PC-9 (cell line): ENCODE results near the gene NF1. TPM values are rescaled to one million over a fixed set of nuclear protein-coding genes. Genes with fewer than 3 reads are reported as not detected.

Experiments used
- BruUV-seq: library from RNA; stranded (reverse); fragments of 400-500 nt; replicated peaks from 2 replicates; lab custom pipeline; 2021; lab: Mats Ljungman, UMichigan
- CTCF ChIA-PET: fragments of 300-600 bp; sonication (Branson Sonifier 250); formaldehyde crosslinking; loops from one replicate; lab custom pipeline; 2022; ENCODE audit warnings: antibody characterized with exemption; lab: Charles Lee
- POLR2A ChIA-PET: fragments of 300-600 bp; sonication (Branson Sonifier 250); formaldehyde crosslinking; loops from one replicate; lab custom pipeline; 2022; ENCODE audit warnings: antibody characterized with exemption; ENCODE audit not compliant: unreplicated experiment; lab: Charles Lee
- DNase-seq, 2 experiments: peaks; one replicate each; pipeline versions ENCODE4 v3.0.0 to v3.0.0-alpha.2; 2015 to 2022; ENCODE audit warnings: mixed read lengths in 1 of 2
- H2AFZ ChIP-seq: fragments of 200-600 bp; sonication (generic); 2 replicates; pipeline ENCODE4 v1.8.1; 2017; ENCODE audit warnings: antibody characterized with exemption
- H3F3A ChIP-seq: fragments of 200-600 bp; sonication (generic); 2 replicates; pipeline ENCODE4 v1.8.1; 2017; ENCODE audit warnings: antibody characterized with exemption, mild to moderate bottlenecking, low read depth; ENCODE audit not compliant: insufficient read depth
- H3K27ac ChIP-seq: fragments of 200-600 bp; sonication (generic); 2 replicates; pipeline ENCODE4 v1.6.1; 2016; ENCODE audit warnings: mixed run types
- H3K27me3 ChIP-seq: fragments of 200-600 bp; sonication (generic); 2 replicates; pipeline ENCODE4 v1.6.1; 2016; ENCODE audit warnings: low read depth, mixed run types; ENCODE audit not compliant: insufficient read depth
- H3K36me3 ChIP-seq: fragments of 200-600 bp; sonication (generic); 2 replicates; pipeline ENCODE4 v1.6.1; 2016; ENCODE audit warnings: low read depth, mixed run types
- H3K4me1 ChIP-seq: fragments of 200-600 bp; sonication (generic); replicated peaks from 2 replicates; pipeline ENCODE4 v1.6.1; 2016; ENCODE audit warnings: mixed run types; ENCODE audit not compliant: insufficient read depth
- H3K4me2 ChIP-seq: fragments of 200-600 bp; sonication (generic); 2 replicates; pipeline ENCODE4 v1.6.1; 2017; ENCODE audit warnings: mixed run types
- H3K4me3 ChIP-seq: fragments of 200-600 bp; sonication (generic); 2 replicates; pipeline ENCODE4 v1.6.1; 2016; ENCODE audit warnings: mixed run types
- H3K79me2 ChIP-seq: fragments of 200-600 bp; sonication (generic); 2 replicates; pipeline ENCODE4 v1.6.1; 2017; ENCODE audit warnings: low read depth, mixed run types
- H3K9me2 ChIP-seq: fragments of 200-600 bp; sonication (generic); 2 replicates; pipeline ENCODE4 v1.8.1; 2017; ENCODE audit warnings: mild to moderate bottlenecking; ENCODE audit not compliant: insufficient read depth
- H3K9me3 ChIP-seq: fragments of 200-600 bp; sonication (generic); 2 replicates; pipeline ENCODE4 v1.8.1; 2016; ENCODE audit warnings: low read depth; ENCODE audit not compliant: insufficient read depth
- H4K20me1 ChIP-seq: fragments of 200-600 bp; sonication (generic); 2 replicates; pipeline ENCODE4 v1.8.1; 2017; ENCODE audit not compliant: insufficient read depth
- EZH2 ChIP-seq: fragments of 200-600 bp; sonication (generic); IDR thresholded peaks from 2 replicates; pipeline ENCODE4 v1.8.0; 2017; ENCODE audit warnings: antibody characterized with exemption, low read depth
- intact Hi-C: fragments of 100-400 bp; cut with micrococcal nuclease; formaldehyde crosslinking; loops from one replicate; pipeline ENCODE4 v1.10.0; 2022; ENCODE audit not compliant: unreplicated experiment
- total RNA-seq: library from RNA; stranded (reverse); gene quantifications from 2 replicates; pipeline ENCODE4 v1.2.3, GENCODE V29; 2021
- TF ChIP-seq, protein P1 (sequence below): fragments of 200-600 bp; sonication (generic); conservative IDR thresholded peaks from 2 replicates; pipeline ENCODE4 v1.6.1; 2017; ENCODE audit warnings: mixed run types, antibody characterized with exemption, mild to moderate bottlenecking, moderate library complexity

Gene NF1
- total RNA-seq, 1 experiment from 2014 or later: 61.0 TPM

DNA sequence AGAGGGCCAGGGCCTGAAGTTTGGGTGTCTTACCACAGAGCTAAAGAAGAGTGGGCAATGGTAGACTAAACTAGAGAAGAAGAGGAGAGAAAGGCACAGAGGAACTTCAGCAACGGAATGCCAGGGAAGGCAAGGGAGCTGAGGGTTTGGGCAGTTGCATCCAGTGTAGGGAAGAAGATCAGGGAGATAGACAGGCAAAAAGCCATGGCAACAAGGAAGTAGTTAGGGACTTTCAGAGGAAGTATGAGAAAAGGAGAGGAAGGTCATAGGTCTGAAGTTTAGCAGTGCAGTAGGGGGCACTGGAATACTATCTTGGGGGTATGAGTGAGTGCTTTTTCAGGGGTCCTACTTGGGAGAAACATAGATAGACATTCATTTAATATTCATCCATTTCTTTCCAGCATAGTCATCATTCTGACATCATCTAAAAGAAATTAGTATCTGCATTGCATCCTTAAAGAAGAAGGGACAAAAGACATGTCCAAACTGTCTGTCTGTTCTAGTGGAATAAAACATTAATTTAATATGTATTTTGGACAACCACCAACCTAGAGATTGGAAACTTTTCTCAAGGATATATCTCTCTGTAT, 2.2 kb upstream of the NF1 start:
- Histone ChIP-seq H3K79me2 (peaks cover 26% of the 10 kb centered on the region), H3K27me3 (no peaks in the 10 kb centered on the region), H3K36me3 (no peaks in the 10 kb centered on the region), H3K4me3 (no peak overlapping the region), H3F3A (peaks cover 28% of the 10 kb centered on the region), H3K4me1 (peaks cover 13% of the 10 kb centered on the region; the same call in 1 of the 2 replicates), H3K9me3 (no peaks in the 10 kb centered on the region), H4K20me1 (peaks cover 7% of the 10 kb centered on the region; the same call in 1 of the 2 replicates), H3K9me2 (no peaks in the 10 kb centered on the region), H3K27ac (0 out of 2 replicates have a peak overlapping the region, but pooled peaks have one; percentile 32), H2AFZ (no peak overlapping the region), H3K4me2 (no peak overlapping the region)
- ChIA-PET CTCF (no interaction called here), POLR2A (interaction anchor here (0.5 to 0.6 kb wide), 2 partner anchors 20 to 1134 kb away, joined by 5 to 6 read pairs; no protein-coding TSS in a partner anchor)
- no peak for DNase-seq
- BruUV-seq: no TSS peak
- no peak for TF ChIP-seq EZH2
- intact Hi-C loops: no loop called here

GRCh38 chr17:31093866-31094599, 744 bp upstream of the NF1 start:
- peak overlapping the region; percentile 98; the same call in 1 of the 2 replicates for H3K4me3 ChIP-seq
- no peaks in the 10 kb centered on the region for H3K9me3 ChIP-seq
- intact Hi-C loops: loop anchor here (2.0 kb wide), 1 partner anchor 41 kb away; no protein-coding TSS in a partner anchor
- peaks cover 28% of the 10 kb centered on the region for H3F3A ChIP-seq
- TSS peak; percentile 46 for BruUV-seq
- POLR2A ChIA-PET: interaction anchor here (0.5 to 0.7 kb wide), 2 partner anchors 85 to 216 kb away, joined by 4 to 7 read pairs; no protein-coding TSS in a partner anchor
- H3K4me1 ChIP-seq: peaks cover 13% of the 10 kb centered on the region; the same call in 1 of the 2 replicates
- H3K27ac ChIP-seq: peak overlapping the region; percentile 79
- H2AFZ ChIP-seq: peak overlapping the region; percentile 67; the same call in 1 of the 2 replicates
- CTCF ChIA-PET: interaction anchor here (0.7 kb wide), 1 partner anchor 146 kb away, joined by 3 read pairs; no protein-coding TSS in a partner anchor
- H3K27me3 ChIP-seq: no peaks in the 10 kb centered on the region
- H3K9me2 ChIP-seq: no peaks in the 10 kb centered on the region
- H3K36me3 ChIP-seq: no peaks in the 10 kb centered on the region
- peaks cover 37% of the 10 kb centered on the region for H3K79me2 ChIP-seq
- H3K4me2 ChIP-seq: peak overlapping the region; percentile 96; the same call in 1 of the 2 replicates
- DNase-seq: no peak
- peaks cover 9% of the 10 kb centered on the region for H4K20me1 ChIP-seq
- no peak for TF ChIP-seq EZH2
- TF ChIP-seq, protein P1, sequence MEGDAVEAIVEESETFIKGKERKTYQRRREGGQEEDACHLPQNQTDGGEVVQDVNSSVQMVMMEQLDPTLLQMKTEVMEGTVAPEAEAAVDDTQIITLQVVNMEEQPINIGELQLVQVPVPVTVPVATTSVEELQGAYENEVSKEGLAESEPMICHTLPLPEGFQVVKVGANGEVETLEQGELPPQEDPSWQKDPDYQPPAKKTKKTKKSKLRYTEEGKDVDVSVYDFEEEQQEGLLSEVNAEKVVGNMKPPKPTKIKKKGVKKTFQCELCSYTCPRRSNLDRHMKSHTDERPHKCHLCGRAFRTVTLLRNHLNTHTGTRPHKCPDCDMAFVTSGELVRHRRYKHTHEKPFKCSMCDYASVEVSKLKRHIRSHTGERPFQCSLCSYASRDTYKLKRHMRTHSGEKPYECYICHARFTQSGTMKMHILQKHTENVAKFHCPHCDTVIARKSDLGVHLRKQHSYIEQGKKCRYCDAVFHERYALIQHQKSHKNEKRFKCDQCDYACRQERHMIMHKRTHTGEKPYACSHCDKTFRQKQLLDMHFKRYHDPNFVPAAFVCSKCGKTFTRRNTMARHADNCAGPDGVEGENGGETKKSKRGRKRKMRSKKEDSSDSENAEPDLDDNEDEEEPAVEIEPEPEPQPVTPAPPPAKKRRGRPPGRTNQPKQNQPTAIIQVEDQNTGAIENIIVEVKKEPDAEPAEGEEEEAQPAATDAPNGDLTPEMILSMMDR: no peak

DNA sequence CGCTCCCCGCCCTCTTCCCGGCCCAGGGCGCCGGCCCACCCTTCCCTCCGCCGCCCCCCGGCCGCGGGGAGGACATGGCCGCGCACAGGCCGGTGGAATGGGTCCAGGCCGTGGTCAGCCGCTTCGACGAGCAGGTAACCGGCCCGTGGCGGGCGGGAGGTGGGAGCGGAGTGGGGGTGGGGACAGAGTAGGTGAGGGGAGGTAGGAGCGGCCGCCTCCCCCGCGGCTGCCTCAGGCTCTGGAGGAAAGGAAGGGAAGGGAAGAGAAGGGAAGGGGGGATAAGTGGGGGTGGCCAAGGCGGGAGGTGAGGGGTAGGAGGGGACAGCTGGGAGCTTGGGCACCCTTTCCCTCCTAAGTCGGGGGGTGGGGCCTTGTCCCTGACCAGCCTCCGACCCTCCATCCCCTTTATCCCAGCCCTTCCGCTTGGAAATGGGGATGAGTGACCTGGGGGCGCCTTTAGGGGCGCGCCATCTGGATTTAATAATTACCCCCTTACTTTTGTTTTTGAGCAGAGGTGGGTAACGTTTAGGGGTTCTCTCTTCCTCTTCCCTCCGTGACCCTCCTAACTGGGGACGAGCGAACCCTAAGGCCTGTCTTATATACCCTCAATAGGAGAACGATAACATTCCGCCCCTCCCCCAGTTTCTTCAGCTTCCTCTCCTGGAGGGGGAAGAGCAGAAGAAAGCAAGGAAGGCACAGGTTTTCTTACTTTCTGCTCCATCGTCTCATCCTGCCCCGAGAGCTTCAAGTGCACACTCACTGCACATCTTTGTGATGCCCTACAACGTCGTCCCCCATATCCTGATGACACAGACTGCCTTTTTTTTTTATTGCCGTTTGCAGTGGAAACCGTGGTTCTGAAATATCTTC, 694 bp downstream of the NF1 start:
- no peaks in the 10 kb centered on the region for H3K9me2 ChIP-seq
- H3K79me2 ChIP-seq: peaks cover 50% of the 10 kb centered on the region
- CTCF ChIA-PET: no interaction called here
- H3K36me3 ChIP-seq: no peaks in the 10 kb centered on the region
- H4K20me1 ChIP-seq: peaks cover 22% of the 10 kb centered on the region
- peak overlapping the region; percentile 79 for H2AFZ ChIP-seq
- peaks cover 13% of the 10 kb centered on the region; the same call in 1 of the 2 replicates for H3K4me1 ChIP-seq
- no peaks in the 10 kb centered on the region for H3K9me3 ChIP-seq
- TSS peak; percentile 70 for BruUV-seq
- peak overlapping the region; percentile 79 for H3K27ac ChIP-seq
- H3K27me3 ChIP-seq: no peaks in the 10 kb centered on the region
- H3K4me2 ChIP-seq: peak overlapping the region; percentile 96
- peaks cover 32% of the 10 kb centered on the region for H3F3A ChIP-seq
- intact Hi-C loops: loop anchor here (2.0 kb wide), 1 partner anchor 43 kb away; no protein-coding TSS in a partner anchor
- POLR2A ChIA-PET: interaction anchor here (0.5 to 0.6 kb wide), 4 partner anchors 12 to 210 kb away, joined by 3 to 35 read pairs (median 7); no protein-coding TSS in a partner anchor
- peak overlapping the region; percentile 98 for H3K4me3 ChIP-seq
- TF ChIP-seq, protein P1: no peak
- no peak for TF ChIP-seq EZH2
- peak in 1 of 2 experiments; percentile 43 for DNase-seq
